ENCODE data around the gene NAALADL2.
"Not testable (repeated sequence)": the region's sequence is repeated elsewhere in the genome, so short reads cannot be mapped to it uniquely, and the experiment has no call there.

NAALADL2 gene

DNA sequence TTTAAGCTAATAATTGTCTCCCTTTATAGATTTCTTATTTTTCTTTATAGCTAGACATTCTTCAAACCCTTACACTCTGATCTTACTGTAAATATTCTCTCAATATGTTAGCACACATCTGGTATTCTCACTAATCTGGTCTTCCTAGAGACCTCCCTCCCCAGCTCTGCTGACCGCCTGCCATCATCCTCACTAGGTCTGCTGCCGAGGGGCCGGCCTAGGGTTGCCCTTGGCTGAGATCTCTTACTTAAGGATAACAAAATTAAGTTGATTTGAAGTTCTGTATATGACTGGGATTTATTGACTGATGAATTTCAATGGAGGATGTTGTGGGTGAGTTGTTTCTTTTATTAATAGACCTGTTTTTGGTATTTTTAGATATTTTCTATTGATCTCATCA is 586.6 kb downstream of the NAALADL2 start:
- DNase-seq: no peak

DNA sequence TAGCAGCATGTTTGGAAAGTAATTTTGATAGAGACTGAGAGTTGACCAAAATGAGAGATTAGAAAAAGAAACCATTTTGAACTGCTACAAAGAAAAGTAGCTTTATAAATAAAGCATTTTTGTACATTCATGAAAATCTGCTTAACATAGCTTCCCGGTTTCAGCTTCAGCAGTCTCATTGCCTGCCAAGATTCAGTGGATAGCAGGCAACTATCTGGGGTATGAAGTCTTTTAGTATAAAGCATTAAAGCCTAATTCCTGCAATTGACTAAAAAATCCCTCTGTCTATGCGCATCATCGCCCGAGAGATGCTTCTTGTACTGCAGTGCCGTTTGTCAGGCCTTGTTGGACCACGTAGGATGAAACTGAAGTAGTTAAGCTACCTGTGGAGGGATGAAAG is 588.4 kb downstream of the NAALADL2 start:
- no peak for DNase-seq

DNA sequence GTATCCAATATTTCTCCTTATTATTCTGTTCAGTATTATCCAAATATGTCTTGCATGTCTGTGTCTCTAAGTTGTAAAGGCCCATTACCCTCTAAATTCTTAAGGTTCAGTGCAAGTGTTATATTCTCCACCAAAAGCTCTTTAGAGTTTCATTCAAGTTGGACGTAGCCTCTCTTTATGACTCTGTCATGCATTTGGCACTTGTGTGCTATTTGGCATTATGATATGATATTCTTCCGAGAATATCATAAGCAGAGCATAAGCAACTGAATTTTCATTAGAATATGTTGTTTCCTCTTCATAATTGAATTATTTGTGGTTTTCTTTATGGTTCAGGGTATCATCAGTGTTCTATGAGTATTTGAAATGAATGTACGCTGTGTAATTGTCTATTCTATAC is 594.2 kb downstream of the NAALADL2 start:
- DNase-seq: no peak

DNA sequence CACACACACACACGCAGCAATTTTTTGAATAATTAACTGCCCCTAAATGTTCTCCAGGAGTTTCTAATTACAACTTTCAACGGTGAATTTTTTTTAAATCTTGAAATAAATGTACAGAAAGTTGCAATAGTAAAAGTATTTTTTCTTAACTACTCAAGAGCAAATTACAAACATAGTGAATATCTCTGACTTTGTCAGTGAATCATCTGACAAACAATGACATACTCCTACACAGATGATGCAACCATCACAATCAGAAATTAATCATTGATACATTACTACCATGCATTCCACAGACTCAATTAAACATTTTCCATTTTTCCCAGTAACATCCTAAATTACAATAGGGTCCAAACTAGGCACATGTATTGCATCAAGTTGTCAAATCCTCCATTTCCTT is 597.3 kb downstream of the NAALADL2 start:
- DNase-seq: no peak

DNA sequence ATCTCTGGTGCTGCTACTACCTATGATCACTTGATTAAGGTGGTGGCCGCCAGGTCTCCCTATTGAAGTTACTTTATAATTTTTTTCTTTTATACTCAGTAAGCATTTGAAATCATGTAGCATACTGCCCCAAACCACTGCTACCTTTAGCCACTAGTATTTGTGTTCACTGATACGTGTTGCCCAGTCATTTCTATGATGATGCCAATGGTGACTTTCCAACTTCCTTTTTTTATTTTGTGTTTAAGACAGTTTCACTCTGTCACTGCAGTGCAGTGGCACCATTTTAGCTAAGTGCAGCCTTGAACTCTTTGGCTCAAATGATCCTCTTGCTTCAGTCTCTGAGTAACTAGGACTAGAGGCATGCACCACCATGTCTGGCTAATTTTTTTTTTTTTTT is 598.2 kb downstream of the NAALADL2 start:
- DNase-seq: no peak

DNA sequence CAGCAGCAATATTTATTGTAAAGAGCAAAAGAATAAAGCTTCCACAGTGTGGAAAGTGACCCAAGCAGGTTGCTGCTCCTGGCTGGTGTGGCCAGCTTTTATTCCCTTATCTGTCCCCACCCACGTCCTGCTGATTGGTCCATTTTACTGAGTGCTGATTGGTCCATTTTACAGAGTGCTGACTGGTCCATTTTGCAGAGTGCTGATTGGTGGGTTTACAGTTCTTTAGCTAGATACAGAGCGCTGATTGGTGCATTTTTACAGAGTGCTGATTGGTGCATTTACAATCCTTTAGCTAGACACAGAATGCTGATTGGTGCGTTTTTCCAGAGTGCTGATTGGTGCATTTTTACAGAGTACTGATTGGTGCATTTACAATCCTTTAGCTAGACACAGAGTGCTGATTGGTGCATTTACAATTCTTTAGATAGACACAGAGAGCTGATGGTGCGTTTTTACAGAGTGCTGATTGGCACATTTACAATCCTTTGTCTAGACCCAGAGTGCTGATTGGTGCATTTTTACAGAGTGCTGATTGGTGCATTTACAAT is 601.8 kb downstream of the NAALADL2 start:
- not testable (repeated sequence) for DNase-seq

DNA sequence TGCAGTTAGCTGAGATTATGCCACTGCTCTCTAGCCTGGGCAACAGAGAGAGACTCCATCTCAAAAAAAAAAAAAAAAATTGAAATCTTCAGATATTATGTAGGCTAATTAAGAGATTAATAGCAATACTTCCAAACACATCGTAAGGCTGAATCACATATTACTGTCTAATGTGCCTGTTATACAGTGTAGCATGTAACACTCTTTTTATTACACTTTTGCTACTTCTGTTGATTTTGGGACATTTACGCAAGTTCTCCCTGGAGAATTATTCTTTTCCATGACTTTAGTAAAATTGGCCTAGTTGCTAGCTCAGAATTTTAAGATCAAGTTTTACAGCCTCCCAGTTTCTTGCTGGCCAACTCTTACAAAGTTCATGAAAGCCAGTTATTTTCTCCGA is 605.2 kb downstream of the NAALADL2 start:
- DNase-seq: no peak

DNA sequence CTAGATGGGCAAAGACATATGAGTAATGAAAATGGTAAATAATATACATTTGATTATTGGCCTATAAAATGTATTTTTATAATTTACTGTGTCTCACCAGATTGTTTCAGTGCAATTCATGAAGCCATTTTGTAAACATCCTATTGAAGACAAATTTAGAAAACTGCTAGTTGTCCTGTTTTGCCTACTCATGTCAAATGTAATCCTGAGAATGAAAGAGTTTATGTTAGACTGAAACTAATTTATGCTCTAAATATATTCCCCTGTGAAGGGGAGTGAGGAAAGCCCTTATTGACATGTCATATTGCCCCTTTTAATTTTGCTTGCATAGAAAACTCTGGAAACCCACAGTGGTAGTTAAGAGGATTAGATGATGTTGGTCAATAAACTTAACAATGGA is 610.0 kb downstream of the NAALADL2 start:
- DNase-seq: no peak

DNA sequence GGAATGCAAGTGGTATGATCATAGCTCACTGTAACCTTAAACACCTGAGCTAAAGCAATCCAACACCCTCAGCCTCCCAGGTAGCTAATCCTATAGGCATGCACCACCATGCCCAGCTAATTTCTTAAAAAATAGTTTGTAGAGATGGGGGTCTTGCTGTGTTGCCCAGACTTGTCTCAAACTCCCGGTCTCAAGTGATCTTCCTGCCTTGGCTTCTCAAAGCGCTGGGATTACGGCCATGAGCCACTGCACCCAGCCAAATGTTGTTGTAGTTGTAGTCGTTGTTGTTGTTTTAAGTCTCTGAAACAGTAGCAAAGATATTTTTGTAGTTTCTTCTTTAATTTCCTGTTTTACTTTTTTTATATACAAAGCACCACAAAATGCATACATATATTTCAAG is 616.6 kb downstream of the NAALADL2 start:
- no peak for DNase-seq

DNA sequence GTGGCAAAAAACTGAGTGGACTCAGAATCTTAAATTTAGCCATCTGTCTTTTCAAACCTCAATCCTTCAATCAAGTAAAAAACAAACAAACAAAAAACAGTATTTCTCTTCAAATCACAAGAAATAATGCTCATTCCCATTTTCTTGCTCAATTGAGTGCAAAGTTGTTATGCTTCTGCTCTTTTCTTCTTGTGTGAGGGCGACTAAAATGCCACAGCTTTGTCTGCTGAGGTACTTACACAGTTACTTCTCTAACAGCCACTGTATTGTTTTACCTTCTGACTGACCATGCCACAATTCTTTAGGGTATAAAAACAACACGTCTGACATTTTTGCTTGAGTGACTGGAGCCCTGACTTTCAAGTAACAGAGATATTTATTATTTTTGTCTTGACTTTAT is 617.4 kb downstream of the NAALADL2 start:
- DNase-seq: no peak

DNA sequence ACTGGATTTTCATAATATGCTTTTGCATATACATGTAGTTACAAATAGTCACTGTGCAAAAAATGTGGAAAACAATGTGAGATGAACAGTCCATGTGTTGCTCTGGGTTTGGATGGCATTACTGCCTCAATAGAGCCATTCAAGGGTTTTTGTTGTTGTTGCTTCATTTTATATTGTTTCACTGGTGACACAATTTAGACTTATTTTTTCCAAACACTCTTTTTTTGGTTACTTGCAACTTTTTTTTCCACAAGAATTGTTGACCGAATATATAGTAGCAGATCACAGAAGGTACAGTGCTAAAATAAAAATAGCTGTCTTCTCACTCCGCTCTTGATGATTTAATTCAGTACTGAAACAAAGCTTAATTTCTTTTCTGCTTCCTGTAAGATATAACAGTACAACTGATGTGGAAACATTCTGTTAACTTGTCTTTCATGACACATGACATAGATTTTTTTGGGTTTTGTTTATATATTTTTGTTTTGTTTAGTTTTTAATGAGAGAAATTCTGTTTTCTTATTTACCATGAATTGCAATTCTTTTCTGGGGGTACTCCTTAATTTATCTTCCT is 618.6 kb downstream of the NAALADL2 start:
- DNase-seq: no peak

DNA sequence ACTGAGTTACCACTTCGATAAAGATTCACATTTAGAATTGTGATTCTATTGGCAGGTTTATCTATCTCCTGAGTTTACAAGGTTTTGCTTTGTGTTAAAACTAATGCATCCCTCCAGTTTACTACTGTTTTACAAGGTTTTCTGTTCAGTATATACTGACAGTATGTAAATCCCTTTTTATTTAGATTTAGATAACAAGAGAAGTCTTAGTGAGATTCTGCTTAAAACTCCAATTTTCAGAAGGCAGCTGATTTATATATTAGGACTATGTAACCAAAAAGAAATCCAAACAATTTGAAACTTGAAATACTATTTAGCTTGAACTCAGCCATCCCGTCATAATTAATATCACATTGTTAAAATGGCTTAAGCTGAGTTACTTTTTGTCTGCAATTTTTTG is 619.2 kb downstream of the NAALADL2 start:
- DNase-seq: no peak

DNA sequence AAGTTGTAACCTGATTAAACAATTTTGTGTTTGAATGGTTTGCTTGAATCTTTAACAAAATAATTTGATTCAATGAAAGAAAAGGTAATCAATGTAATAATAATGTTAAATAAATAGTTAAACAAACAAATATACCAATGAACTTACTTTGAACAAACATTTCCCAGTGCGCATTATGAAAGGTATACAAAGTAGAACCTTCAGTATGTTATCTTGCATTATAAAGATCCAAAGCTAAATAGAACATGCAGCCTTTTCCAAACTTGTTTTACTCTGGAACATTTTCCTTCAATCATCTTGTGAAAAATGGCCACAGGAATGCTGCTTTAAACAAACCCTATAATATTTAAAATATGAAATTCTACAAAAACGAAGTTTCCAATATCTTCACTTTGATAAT is 620.0 kb downstream of the NAALADL2 start:
- no peak for DNase-seq

DNA sequence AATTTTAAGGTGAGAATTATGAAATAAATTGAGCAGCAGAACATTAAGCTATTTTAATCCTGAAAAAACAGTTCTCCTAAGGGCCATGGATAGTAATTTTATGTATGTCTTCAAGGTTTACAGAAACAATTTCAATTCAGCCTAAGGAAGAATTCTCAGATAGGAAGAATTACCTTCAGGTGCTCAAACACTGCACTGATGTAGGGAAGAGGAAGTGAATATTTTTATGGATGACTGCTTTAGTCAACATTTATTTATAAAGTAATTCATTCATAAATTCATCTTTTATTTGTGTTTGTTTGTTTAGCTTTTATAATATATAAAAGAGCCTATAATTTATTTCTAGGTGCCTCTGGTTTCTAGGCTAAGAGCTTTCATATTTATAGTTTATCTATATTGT is 620.7 kb downstream of the NAALADL2 start:
- DNase-seq: no peak

DNA sequence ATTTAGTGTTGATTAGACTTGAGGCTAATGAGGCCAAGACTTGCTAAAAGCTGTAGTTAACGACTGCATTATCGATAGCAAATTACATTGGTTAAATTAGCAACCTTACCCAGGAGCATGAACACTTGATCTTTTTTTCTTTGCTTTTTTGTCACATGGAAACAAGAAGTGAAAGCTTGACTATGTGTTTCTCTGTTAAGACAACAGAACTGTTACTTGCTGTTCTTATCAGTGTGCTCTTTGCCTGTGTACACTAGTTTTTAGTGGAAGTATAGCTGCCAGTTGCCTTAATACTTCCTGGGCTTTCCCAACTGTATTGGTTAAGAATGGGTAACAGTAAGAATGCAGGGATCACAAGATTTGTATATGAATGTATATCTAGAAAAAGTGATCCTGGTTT is 625.5 kb downstream of the NAALADL2 start:
- DNase-seq: no peak

DNA sequence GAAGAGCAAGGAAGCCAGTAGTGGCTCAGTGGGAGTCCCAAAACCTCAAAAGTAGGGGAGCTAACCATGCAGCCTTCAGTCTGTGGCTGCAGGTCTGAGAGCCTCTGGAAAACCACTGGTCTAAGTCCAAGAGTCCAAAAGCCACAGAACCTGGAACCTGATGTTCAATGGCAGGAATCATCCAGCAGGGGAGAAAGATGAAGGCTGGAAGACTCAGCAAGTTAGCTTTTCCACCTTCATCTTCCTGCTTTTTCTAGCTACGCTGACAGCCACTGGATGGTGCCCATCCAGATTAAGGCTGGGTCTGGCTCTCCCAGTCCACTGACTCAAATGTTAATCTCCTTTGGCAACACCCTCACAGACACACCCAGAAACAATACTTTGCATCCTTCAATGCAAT is 626.3 kb downstream of the NAALADL2 start:
- no peak for DNase-seq

DNA sequence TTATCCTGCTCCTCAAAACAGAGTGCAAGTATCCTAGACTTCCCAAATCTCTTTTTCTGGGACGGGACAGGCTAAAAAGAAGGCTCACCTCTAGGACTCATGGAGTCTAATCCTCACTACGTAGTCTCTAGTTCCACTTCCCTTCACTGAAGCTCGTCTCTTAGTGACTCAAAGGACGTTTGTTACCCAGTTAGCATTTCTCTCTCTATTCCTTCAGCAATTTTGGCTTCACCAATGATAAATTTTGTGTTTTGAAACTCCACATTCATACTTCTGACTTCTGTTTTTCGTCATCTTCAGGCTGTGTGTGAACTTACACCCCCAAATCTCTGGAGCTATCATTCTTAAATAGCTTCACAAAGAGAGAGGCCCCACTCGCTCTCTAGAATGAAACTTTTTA is 627.1 kb downstream of the NAALADL2 start:
- DNase-seq: no peak

DNA sequence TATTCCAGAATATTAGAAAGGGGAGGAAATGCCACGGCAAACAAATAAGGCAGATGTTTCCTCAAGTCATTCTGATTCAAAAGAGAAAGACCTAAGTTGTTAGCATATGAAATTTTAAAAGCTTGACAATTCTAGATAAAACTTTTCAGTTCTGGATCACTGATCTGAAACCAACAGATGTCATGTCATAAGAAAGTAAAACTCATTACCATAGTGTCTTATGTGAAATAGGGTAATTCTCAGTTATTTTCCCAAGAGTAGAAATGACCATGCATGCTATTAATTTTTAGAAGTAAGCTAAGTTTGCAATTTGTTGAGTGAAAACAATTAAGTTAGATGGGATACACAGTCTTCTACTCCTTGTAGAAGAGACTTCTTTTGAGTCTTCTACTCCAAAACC is 630.3 kb downstream of the NAALADL2 start:
- DNase-seq: no peak

DNA sequence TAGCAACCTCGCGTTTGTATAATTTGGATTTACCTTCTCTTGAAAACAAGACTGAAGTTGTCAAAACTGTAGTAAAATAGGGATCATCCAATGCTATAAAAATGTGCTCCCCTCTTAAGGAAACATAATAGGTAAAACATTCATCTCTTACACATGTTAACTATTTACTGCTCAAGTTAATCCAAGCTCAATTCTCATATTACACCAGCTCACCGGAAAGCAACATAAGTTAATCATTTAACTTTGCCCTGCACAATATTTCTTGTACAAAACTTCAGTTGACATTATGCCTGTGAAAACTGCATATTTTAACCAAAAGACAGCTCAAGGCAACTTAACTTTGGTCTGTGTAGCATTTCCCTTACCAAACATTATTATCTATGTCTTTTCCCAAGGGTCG is 634.2 kb downstream of the NAALADL2 start:
- no peak for DNase-seq

DNA sequence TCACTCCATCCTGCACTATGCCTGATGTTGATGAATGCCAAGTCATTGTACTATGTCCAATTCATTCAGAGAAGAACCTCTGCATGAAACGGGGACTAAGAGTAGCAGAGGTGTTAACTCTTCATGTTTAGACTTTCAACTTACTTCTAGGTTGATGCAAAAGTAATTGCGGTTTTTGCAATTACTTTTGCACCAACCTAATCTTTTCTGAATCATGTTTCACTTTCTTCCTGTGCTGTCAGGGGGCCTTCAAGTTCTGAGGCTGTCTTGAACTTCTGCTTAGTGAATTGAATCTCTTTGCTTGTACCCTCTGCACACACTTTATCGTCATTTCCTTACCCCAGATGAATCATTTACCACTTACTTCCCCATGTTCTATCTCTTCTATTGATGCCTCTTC is 636.2 kb downstream of the NAALADL2 start:
- DNase-seq: no peak

DNA sequence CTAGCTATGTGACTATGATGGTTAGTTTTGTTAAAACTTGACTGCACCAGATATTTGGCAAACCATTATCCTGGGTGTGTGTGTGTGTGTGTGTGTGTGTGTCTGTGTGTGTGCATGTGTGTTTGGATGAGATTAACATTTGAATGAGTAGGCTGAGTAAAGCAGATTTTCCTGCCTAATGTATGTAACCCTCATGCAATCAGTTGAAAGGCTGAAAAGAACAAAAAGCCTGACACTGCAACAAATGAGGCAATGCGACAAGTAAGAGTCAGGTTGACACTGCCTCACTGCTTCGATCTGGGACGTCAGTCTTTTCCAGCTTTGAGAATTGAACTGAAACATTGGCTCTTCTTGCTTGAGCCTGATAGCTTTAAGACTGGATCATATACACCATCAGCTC is 643.0 kb downstream of the NAALADL2 start:
- no peak for DNase-seq

DNA sequence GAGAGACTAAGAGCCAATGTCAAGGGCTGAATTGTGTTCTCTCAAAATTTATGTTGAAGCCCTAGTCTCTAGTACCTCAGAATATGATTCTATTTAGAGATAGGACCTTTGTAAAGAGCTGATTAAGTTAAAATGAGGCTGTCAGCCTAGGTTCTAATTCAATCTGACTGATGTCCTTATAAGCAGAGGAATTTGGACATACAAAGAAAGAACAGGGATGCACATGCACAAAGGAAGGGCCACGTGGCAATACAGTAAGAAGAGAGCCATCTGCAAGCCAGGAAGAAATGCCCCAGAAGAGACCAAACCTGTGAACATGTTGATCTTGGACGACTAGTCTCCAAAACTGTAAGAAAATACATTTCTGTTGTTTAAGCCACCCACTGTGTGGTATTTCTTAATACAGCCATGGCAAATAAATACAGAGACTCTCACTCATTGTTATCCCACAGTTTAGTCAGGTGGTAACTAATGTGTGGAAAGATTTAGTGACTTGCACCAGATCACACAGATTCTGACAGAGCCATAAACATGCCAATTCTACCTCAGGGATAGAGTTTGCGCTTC is 652.2 kb downstream of the NAALADL2 start:
- no peak for DNase-seq

DNA sequence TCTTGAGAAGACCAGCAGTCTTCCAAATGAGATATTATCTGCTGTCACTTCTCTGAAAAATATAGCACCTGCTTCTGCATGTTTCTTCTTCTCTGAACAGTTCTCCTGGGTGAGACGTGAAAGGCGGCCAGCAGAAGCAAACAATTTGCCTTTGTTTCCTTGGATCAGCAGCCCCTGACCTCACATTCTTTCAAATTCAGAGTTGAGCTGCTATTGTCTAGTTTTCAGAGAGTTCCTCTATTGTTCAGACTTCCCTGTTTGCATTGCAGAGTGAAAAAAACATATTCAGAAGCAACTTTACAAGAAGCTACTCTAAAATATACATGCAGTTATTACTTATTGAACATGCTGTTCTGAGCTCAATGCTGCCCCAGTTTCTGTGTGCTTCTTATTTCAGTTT is 653.6 kb downstream of the NAALADL2 start:
- no peak for DNase-seq

DNA sequence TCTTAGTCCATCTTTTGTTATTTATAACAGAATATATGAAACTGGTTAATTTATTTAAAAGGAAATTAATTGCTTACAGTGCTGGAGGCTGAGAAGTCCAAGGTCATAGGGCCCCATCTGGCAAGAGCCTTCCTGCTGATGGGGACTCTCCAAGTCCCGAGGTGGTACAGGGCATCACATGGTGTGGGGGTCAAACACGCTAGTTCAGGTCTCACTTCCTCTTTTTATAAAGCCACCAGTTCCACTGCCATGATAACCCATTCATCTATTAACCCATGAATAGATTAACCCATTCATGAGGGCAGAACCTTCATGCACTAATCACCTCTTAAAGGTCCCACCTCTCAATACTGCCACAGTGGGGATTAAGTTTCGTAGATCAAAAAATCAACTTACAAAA is 659.3 kb downstream of the NAALADL2 start:
- DNase-seq: no peak

DNA sequence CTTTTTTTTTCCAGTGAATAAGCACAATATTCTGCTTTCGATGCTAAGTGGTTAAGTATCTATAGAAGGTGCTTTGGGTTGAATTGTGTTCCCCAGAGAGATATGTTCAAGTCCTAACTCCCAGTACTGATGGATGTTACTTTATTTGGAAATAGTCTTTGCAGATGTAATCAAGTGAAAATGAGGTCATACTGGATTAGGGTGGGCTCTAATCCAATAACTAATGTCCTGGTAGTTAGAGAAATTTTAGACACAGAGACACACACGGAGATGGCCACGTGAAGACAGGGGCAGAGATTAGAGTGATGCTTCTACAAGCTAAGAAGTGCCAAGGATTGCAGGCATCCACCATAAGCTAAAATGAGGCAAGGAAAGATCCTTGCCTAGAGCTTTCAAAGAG is 662.3 kb downstream of the NAALADL2 start:
- no peak for DNase-seq
